ENCODE measurements around the gene GORAB.

Gene GORAB

DNA sequence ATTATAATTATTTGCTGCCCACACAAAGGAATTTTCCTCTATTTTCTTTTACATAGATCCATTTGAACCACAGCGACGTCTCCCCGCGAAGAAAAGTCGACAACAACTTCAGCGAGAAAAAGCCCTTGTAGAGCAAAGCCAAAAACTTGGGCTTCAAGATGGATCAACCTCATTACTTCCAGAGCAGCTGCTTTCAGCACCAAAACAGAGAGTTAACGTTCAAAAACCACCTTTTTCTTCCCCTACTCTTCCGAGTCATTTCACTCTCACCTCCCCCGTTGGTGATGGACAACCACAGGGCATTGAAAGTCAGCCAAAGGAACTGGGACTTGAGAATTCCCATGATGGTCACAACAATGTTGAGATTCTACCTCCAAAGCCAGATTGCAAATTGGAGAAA lies 7.2 kb downstream of the GORAB start:
- no peak for DNase-seq

GRCh38 chr1:170544624-170545023 lies 12.7 kb downstream of the GORAB start:
- peak; percentile 34 for DNase-seq

GRCh38 chr1:170545476-170545875 lies 13.5 kb downstream of the GORAB start:
- no peak for DNase-seq

GRCh38 chr1:170547255-170547654 lies 15.3 kb downstream of the GORAB start:
- no peak for DNase-seq

DNA sequence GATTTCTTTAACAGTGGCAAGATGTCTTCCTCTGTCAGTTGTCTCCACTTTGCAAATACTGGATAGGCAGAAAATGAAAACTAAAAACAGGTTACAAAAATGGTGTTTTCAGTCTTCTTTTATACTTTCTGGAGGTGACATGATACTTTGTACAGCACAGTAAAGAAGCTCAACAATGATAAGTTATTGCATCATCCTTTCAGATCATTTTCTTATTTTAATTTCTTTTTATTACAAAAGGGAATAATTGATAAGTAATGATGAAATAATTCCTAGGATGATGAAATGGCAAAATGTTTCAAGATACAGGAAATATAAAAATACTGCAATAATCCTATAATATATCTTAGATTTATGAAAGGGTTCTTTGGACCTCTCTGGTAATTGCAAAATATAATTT lies 16.5 kb downstream of the GORAB start:
- no peak for DNase-seq

GRCh38 chr1:170555370-170555769 lies 23.4 kb downstream of the GORAB start:
- DNase-seq, result no peak

GRCh38 chr1:170556917-170557316 lies 25.0 kb downstream of the GORAB start:
- DNase-seq, result no peak

- no peak for DNase-seq
Measured at GRCh38 chr1:170558731-170559130, 26.8 kb downstream of the GORAB start.

- no peak for DNase-seq
Measured at GRCh38 chr1:170559166-170559565, 27.2 kb downstream of the GORAB start.

DNA sequence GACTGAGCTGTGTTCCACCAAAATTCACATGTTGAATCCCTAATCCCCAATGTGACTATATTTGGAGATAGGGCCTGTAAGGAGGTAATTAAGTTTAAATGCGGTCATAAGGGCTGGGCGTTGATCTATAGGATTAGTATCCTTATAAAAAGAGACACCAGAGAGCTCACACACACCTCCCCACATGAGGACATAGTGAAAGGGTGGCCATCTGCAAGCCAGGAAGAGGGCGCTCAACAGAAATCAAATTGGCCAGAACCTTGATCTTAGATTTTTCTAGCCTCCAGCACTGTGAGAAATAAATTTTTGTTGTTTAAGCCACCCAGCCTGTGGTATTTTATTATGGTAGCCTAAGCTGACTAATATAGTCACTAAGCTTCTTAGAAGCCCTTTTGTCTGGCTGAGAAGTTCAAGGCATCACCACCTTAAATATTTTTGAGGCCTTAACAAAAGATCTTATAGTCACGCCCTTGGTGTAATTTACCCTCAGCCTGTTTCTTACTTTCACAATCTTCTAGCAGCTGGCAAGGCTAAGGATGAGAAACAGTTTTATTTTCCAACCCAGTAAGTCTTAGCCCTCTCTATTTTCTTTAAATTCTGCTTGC lies 28.8 kb downstream of the GORAB start:
- DNase-seq, result no peak

GRCh38 chr1:170562646-170563338 lies 30.8 kb downstream of the GORAB start:
- no peak for DNase-seq

- DNase-seq, result no peak
Measured at GRCh38 chr1:170567214-170567613, 35.2 kb downstream of the GORAB start.

- DNase-seq, result no peak
Measured at GRCh38 chr1:170568197-170568596, 36.2 kb downstream of the GORAB start.

- no peak for DNase-seq
Measured at GRCh38 chr1:170576980-170577379, 45.0 kb downstream of the GORAB start.

GRCh38 chr1:170578359-170578758 lies 46.4 kb downstream of the GORAB start:
- DNase-seq, result no peak

DNA sequence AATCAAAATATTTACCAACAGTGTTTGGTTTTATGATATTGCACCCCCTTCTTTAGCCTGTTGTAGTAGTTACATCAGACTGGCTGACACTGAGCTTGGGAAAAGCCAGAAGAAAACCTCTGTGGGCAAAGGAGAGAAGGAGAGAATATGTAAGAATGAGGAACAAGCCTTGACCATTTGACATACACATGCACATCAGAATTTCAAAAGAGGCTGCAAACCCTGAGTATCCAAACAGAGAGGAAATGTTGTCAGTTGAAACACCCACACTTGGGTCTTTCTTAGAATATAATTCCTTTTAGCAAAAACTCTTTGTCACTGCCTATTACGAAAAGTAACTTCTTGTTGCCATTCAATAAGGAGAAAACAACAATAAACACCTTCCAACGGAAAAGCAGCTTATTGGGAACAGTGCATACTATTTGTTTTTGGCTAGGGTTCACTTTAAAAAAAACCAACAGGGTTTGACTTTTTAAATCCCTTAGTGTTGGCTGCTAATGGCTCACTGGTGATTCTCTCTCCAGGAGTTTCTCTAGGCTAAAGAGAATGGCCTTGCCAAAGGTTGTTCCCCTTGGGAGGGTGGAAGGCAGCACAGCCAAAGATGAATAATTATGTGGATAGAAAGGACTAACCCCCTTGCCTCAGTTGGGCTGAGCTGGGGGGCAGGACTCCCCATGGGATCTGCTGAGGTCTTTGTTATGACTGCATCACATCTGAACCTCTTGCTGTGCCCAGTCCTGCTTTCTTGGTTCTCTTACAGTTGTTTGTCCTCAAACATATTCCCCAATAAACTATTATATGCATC lies 48.9 kb downstream of the GORAB start:
- no peak for DNase-seq

GRCh38 chr1:170583186-170583585 lies 51.2 kb downstream of the GORAB start:
- DNase-seq, result peak; percentile 58

- no peak for DNase-seq
Measured at GRCh38 chr1:170586321-170587252, 54.6 kb downstream of the GORAB start.

GRCh38 chr1:170587253-170587593 lies 55.3 kb downstream of the GORAB start:
- DNase-seq, result no peak

DNA sequence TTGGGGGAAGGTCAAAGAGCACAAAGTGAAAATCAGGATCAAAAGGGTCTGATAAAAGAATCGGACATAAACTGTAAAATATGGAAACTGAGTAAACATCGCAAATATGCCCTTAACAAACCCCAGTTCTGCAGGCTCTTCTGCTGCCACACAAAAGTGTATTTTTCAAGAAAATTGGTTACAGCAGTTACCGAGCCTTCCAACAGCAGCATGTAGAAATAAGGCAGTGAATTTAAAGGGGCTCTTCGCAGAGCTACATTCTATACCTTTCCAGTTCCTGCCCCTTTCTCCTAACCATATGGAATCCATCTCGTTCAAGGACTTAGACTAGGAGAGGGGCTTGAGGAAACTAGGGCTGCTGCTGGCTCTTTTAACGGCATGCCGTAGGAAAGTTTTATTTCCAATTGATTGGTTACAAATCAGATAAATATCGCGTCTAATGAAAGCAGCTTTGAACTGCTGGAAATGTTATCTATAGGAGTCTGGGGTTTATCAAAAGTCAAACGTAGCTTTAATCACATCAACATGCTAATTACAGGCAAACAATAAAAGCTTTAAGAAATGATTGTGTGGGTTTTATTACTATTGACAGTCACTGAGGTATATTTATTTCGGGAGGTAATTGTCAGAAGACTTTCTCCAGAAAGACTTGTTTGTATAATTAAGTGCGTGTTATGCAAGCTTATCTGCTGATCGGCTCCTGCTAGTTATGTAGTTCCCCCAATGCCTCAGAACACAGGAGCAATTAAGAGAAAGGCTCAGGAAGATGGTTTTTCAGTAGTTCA lies 59.1 kb downstream of the GORAB start:
- no peak for DNase-seq

GRCh38 chr1:170592591-170593111 lies 60.7 kb downstream of the GORAB start:
- no peak for DNase-seq

Measured in NCI-H187 treated with DMSO at 0.1 percent for 48 hours (cell line).